ENCODE data around the gene PAK4.

PAK4 gene

DNA sequence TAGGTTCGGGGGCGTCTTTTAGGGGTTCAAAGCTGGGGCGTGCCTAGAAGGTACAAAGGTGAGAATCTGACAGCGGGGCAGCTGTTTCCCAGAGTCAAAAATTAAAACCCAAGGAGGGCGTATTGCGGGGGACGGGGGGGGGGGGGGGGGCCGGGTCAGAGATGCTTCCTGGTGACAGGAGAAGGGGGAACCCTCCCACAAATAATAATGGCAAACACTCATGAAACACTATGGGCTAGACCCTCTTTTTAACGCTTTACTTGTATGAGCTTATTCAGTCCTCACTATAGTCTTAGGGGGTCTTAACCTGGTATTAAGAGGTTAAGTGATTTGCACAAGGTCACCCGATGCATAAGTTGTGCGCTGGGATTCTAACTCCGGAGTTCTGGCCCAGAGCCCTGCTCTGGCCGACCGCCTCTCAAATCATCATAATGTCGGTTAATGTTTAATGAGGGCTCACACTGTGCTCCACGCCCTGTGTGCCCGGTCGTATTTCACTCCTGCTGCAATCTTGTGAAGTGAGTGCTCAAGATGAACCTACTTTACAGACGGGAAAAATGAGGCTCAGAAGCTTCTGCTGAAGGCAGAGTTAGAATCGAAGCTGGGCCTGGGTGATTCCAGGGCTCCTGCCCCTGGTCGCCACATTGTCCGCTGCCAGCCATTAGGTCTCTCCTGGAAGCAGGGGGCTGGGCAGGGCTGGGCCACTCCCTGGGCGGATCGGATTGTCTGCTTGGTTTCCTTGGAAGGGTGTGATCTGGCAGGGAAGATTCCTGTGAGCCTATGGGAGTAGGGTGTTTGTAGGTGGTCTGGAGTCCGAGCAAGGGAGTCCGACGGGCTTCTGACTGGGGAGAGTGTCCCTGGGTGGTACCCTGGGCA, 964 bp downstream of the PAK4 start:
- no peak for TF ChIP-seq SIN3A (IDR thresholded peaks at IDR 0.05; ENCODE audit: borderline replicate concordance, insufficient read depth, low read length)
- TF ChIP-seq POLR2AphosphoS5 (IDR thresholded peaks at IDR 0.05; ENCODE audit: low read depth, low read length), result no peak
- no peak for TF ChIP-seq FOXP2 (optimal IDR thresholded peaks at IDR 0.05; ENCODE audit: borderline replicate concordance, extremely low read depth, extremely low read length, insufficient read depth)
- no peak for TF ChIP-seq REST (IDR thresholded peaks at IDR 0.05; ENCODE audit: insufficient read depth in 1 of 2, low read depth in 2 of 2, low read length in 2 of 2)
- no peak for TF ChIP-seq TAF1 (IDR thresholded peaks at IDR 0.05; ENCODE audit: borderline replicate concordance, insufficient read depth, low read length)

GRCh38 chr19:39127812-39128515, 2.4 kb downstream of the PAK4 start:
- TF ChIP-seq REST (IDR thresholded peaks at IDR 0.05; ENCODE audit: insufficient read depth in 1 of 2, low read depth in 2 of 2, low read length in 2 of 2) (no peak), TAF1 (IDR thresholded peaks at IDR 0.05; ENCODE audit: borderline replicate concordance, insufficient read depth, low read length) (no peak), FOXP2 (optimal IDR thresholded peaks at IDR 0.05; ENCODE audit: borderline replicate concordance, extremely low read depth, extremely low read length, insufficient read depth) (no peak), SIN3A (IDR thresholded peaks at IDR 0.05; ENCODE audit: borderline replicate concordance, insufficient read depth, low read length) (no peak), POLR2AphosphoS5 (IDR thresholded peaks at IDR 0.05; ENCODE audit: low read depth, low read length) (no peak)

GRCh38 chr19:39128516-39129079, 3.0 kb downstream of the PAK4 start:
- TF ChIP-seq FOXP2 (optimal IDR thresholded peaks at IDR 0.05; ENCODE audit: borderline replicate concordance, extremely low read depth, extremely low read length, insufficient read depth) (no peak), POLR2AphosphoS5 (IDR thresholded peaks at IDR 0.05; ENCODE audit: low read depth, low read length) (no peak), SIN3A (IDR thresholded peaks at IDR 0.05; ENCODE audit: borderline replicate concordance, insufficient read depth, low read length) (no peak), TAF1 (IDR thresholded peaks at IDR 0.05; ENCODE audit: borderline replicate concordance, insufficient read depth, low read length) (no peak), REST (IDR thresholded peaks at IDR 0.05; ENCODE audit: insufficient read depth in 1 of 2, low read depth in 2 of 2, low read length in 2 of 2) (no peak)

GRCh38 chr19:39129116-39129515, 3.5 kb downstream of the PAK4 start:
- TF ChIP-seq FOXP2 (optimal IDR thresholded peaks at IDR 0.05; ENCODE audit: borderline replicate concordance, extremely low read depth, extremely low read length, insufficient read depth), result no peak
- no peak for TF ChIP-seq TAF1 (IDR thresholded peaks at IDR 0.05; ENCODE audit: borderline replicate concordance, insufficient read depth, low read length)
